ENCODE data around the gene STK17A. TPM values are rescaled to one million over a fixed set of nuclear protein-coding genes. Genes with fewer than 3 reads are reported as not detected.

STK17A gene
- total and polyA plus RNA-seq, 2 of the 8 experiments (the other 6 are each of a cell fraction or from before 2014, with no cell fraction given): 2.2 to 12.2 TPM

GRCh38 chr7:43535031-43535451 lies 47.9 kb upstream of the STK17A start:
- Histone ChIP-seq H2BK120ac (replicated peaks; ENCODE audit: low read depth, low read length) (no peak overlapping the region), H3K9ac (replicated peaks in 1 of 4; ENCODE audit: extremely low read depth in 1 of 4, low read depth in 3 of 4, low read length in 3 of 4) (no peak overlapping the region), H3K79me2 (ENCODE audit: control insufficient read depth in 1 of 2, insufficient read depth in 2 of 2, low read length in 2 of 2) (no peaks in the 10 kb centered on the region), H4K8ac (ENCODE audit: extremely low read depth, insufficient read depth, low read length) (no peak overlapping the region), H4K5ac (ENCODE audit: insufficient read length, low read depth, low read length) (no peak overlapping the region), H3K27me3 (replicated peaks in 1 of 4; ENCODE audit: control insufficient read depth in 3 of 4, extremely low read depth in 1 of 4, insufficient read depth in 3 of 4, low read length in 3 of 4) (no peaks in the 10 kb centered on the region; a peak in 1 of 7 replicates), H3K9me3 (ENCODE audit: insufficient read depth in 2 of 2, low read depth in 1 of 2, low read length in 1 of 2) (no peaks in the 10 kb centered on the region), H4K20me1 (replicated peaks in 1 of 2; ENCODE audit: control insufficient read depth in 1 of 2, insufficient read depth in 2 of 2, low read length in 2 of 2) (no peaks in the 10 kb centered on the region), H2BK12ac (ENCODE audit: low read depth, low read length) (no peak overlapping the region), H3K4me1 (replicated peaks in 1 of 4; ENCODE audit: control insufficient read depth in 3 of 4, insufficient read depth in 4 of 4, low read length in 3 of 4) (peaks cover 0 to 8% (median under 1%) of the 10 kb centered on the region in 4 experiments; a peak in 2 of 7 replicates), H3K4me2 (ENCODE audit: insufficient read depth in 1 of 2, low read depth in 2 of 2, low read length in 2 of 2) (no peak overlapping the region), H2AK5ac (ENCODE audit: low read depth, low read length) (no peak overlapping the region), H3K27ac (ENCODE audit: low read depth, low read length) (no peak overlapping the region), H2AFZ (ENCODE audit: low read length) (no peak overlapping the region), H2BK20ac (ENCODE audit: low read length) (no peak overlapping the region), H3K4me3 (ENCODE audit: extremely low read depth in 1 of 4, insufficient read depth in 2 of 4, low read depth in 3 of 4, low read length in 4 of 4) (no peak overlapping the region), H2BK5ac (ENCODE audit: low read depth, low read length) (no peak overlapping the region), H3K18ac (ENCODE audit: extremely low read depth, low read length) (no peak overlapping the region), H3K14ac (ENCODE audit: insufficient read length) (no peak overlapping the region), H3K23me2 (ENCODE audit: low read depth, low read length) (no peaks in the 10 kb centered on the region), H3K56ac (replicated peaks; ENCODE audit: insufficient read length, low read depth, low read length) (no peak overlapping the region), H3K36me3 (ENCODE audit: control insufficient read depth in 2 of 4, insufficient read depth in 4 of 4, low read length in 3 of 4) (no peaks in the 10 kb centered on the region), H4K91ac (replicated peaks; ENCODE audit: insufficient read length, low read length) (no peak overlapping the region), H3K79me1 (ENCODE audit: low read depth, low read length) (no peaks in the 10 kb centered on the region), H3K23ac (ENCODE audit: insufficient read length) (no peak overlapping the region), H3K4ac (replicated peaks; ENCODE audit: insufficient read length, low read depth, low read length) (no peak overlapping the region), H2BK15ac (ENCODE audit: low read length) (no peak overlapping the region)
- CTCF ChIA-PET (ENCODE audit: partially characterized antibody): interaction anchor here (0.6 kb wide), 1 partner anchor 188 kb away, joined by 3 read pairs; no protein-coding TSS in a partner anchor
- POLR2A ChIA-PET (ENCODE audit: partially characterized antibody): no interaction called here
- 92% methylated on average over 4 of the region's 4 CpGs; no CpG with 5 or more reads in 1 of the 2 experiments for WGBS, 2 experiments (ENCODE audit: extremely low coverage in 1 of 2, insufficient coverage in 1 of 2, insufficient read length in 1 of 2, insufficient replicate concordance in 2 of 2, low coverage in 1 of 2, low lambda C conversion rate in 2 of 2, missing lambda C conversion rate in 1 of 2)
- DNase-seq (ENCODE audit: low read depth in 1 of 2, low spot score in 2 of 2) (no peak), FAIRE-seq (no peak)
- TF ChIP-seq TCF12 (IDR thresholded peaks at IDR 0.05; ENCODE audit: low read depth, low read length) (no peak), CTBP2 (IDR thresholded peaks at IDR 0.05; ENCODE audit: borderline replicate concordance, insufficient read depth, insufficient read length, low read length) (no peak), POLR2A (IDR thresholded peaks at IDR 0.05; ENCODE audit: control extremely low read depth in 1 of 2, low read depth in 2 of 2, low read length in 2 of 2) (no peak), SAP30 (IDR thresholded peaks at IDR 0.05; ENCODE audit: insufficient read depth, insufficient replicate concordance, low read length) (no peak), CBX8 (IDR thresholded peaks at IDR 0.05; ENCODE audit: borderline replicate concordance, low read depth, low read length) (no peak), ATF2 (IDR thresholded peaks at IDR 0.05; ENCODE audit: low read length) (no peak), TAF7 (optimal IDR thresholded peaks at IDR 0.05; ENCODE audit: borderline replicate concordance, low read depth, low read length) (no peak), USF2 (IDR thresholded peaks at IDR 0.05; ENCODE audit: low read length) (no peak), ASH2L (IDR thresholded peaks at IDR 0.05; ENCODE audit: low read length) (no peak), BCL11A (IDR thresholded peaks at IDR 0.05; ENCODE audit: low read depth in 2 of 2, low read length in 2 of 2) (no peak), GABPA (IDR thresholded peaks at IDR 0.05; ENCODE audit: borderline replicate concordance, insufficient read depth, low read length) (no peak)
